ENCODE data around the gene WASF1.
"Not testable (repeated sequence)": the region's sequence is repeated elsewhere in the genome, so short reads cannot be mapped to it uniquely, and the experiment has no call there.

WASF1 gene

GRCh38 chr6:110089323-110089722, 90.1 kb downstream of the WASF1 start:
- DNase-seq (ENCODE audit: low read depth): no peak

GRCh38 chr6:110085285-110085684, 94.2 kb downstream of the WASF1 start:
- no peak for DNase-seq (ENCODE audit: low read depth)

DNA sequence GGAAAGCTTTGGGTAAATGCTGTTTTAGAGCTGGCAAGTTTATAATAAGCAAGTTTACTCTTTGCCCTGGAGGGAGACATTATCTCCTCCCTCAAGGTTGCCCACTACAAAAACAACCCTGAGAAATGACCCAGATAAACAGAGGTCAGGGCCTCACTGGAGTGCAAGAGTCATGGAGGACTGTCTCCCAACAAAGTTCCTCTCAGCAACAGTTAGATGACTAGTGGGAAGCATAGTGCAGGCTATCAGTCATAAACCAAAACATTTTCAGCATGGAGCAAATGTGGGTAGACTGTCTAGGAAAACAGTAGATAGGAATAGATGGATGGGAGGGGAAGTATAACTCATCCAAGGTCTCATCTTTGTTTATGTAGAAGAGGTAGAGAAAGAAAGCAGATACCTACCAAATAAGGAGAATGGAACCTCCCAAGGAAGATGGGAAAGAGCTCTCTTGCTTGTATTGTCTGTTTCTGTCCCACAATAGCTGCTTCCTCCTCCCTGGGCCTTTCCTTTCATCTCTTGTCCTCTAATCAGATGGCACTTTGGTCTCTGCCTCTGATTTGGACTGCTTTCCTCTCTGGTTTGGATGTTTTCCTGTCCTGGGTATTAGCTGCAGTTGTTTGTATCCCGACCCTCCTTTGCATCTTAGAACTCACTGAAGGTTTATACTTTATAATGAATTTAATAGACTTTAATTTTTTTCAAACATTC, 95.4 kb downstream of the WASF1 start:
- DNase-seq (ENCODE audit: low read depth): no peak

- DNase-seq (ENCODE audit: low read depth): no peak
These were observed 104.1 kb downstream of the WASF1 start for GRCh38 chr6:110075406-110075805.

GRCh38 chr6:110073474-110073873, 106.0 kb downstream of the WASF1 start:
- not testable (repeated sequence) for DNase-seq (ENCODE audit: low read depth)

- DNase-seq (ENCODE audit: low read depth): no peak
These were observed 110.9 kb downstream of the WASF1 start for GRCh38 chr6:110068592-110068967.

GRCh38 chr6:110067837-110068591, 111.5 kb downstream of the WASF1 start:
- DNase-seq (ENCODE audit: low read depth): no peak

DNA sequence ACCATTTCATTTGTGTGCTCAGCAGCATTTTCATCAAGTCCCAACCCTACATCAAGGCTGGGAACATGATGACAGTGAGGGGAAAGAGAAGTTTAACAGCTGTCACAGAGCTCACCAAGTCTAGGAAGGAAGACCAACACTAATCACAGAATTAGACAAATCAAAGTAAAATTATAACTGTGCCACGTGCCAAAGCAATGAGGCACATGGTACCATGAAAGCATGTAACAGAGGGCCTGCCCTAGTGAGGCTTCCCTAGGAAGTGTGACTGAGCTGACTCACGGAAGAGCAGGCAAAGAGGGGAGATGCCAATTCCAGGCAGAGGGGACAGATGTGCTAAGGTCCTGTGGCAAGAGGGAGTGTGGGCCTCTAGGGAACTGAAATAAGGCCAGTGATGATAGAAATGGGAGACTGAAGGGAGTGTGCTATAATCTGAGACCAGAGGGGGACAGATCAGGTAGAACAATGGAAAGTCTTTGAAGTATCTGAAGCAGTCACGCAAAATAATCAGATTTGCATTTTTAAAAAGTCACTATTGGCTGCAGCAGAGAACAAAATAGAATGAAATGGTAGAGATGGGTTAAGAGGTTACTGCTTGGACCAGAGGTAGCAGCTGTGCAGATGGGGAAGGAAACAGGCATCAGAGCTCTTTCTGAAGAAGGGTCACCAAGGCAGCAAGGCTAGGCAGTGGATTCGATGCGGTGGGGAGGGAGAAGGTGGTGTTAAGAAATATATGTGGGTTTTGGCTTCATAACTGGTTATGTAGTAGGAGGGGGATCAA, 114.5 kb downstream of the WASF1 start:
- DNase-seq (ENCODE audit: low read depth): no peak

- no peak for DNase-seq (ENCODE audit: low read depth)
These were observed 115.7 kb downstream of the WASF1 start for GRCh38 chr6:110063594-110064263.

DNA sequence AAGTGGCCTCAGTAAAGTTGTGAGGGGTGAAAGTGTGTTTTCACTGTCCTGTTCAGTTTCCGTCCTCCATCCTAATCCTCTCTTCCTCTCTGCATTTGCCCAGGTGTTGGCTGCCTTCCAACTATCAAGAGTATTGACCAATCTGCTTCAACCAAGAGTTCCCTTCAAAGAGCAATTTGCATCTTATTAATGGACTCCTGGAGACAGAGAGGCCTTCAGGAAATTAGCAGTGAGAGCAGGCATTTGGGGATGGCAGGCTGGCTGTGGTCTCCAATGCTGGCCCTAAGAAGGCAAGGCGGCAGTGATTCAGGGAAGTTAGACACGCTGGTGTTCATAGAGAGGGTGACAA, 124.1 kb downstream of the WASF1 start:
- DNase-seq (ENCODE audit: low read depth): no peak

GRCh38 chr6:110054664-110055386, 124.6 kb downstream of the WASF1 start:
- no peak for DNase-seq (ENCODE audit: low read depth)

DNA sequence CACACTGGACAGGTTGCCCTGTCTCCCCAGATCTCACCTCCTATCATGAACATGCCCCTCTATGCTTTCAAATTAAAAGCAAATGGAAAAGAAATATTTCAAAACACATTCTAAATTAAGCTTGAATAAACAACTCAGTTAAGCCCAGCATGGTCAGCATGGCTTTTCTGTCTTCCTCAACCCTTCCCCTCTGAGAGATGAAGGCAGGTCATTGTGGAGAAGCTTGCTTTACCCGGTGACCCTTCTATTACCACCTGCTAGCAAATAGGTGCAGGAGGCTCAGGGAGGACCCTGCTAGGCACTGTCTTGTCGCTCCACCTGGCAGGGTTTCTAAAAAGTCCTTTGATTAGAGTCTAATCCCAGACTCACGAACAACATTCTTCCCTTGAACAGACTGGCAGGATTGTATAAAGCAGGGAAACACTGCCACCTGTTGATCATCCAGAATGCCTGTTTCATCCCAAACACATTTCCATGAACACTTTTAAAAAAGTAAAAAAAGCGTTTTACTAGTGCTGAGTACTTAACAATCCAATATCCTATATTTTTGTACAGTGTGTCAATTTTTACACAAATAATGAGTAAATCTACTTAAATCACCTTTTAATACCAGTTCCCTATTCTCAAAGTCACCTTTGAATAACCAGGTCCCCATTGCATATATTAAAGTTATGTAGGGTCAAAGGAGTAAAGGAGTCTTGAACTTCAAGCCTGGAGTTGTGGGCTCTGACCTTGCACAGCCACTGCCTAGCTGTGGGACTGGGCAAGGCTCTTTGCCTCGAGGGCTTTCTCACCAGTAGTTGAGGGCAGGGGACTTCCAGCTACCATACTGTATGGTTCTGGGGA, 125.9 kb downstream of the WASF1 start:
- DNase-seq (ENCODE audit: low read depth): no peak

- DNase-seq (ENCODE audit: low read depth): no peak
These were observed 129.0 kb downstream of the WASF1 start for GRCh38 chr6:110050440-110050813.

Measured in T-helper 22 cell (primary cell).